Hepatocyte (in vitro differentiated cells): ENCODE results near the gene C1QTNF3.

ENCODE experiments used
- EZH2 ChIP-seq: fragments of 200-600 bp; sonication (generic); IDR thresholded peaks from 2 replicates; pipeline ENCODE4 v1.6.1; 2016; ENCODE audit warnings: antibody characterized with exemption, mild to moderate bottlenecking, borderline replicate concordance
- EZH2phosphoT487 ChIP-seq: fragments of 200-600 bp; sonication (generic); IDR thresholded peaks from one replicate; pipeline ENCODE4 v1.6.1; 2018; ENCODE audit warnings: antibody characterized with exemption, mild to moderate bottlenecking, low read depth, moderate library complexity; ENCODE audit not compliant: unreplicated experiment, severe bottlenecking
- TF ChIP-seq, protein P1 (sequence below): fragments of 200-600 bp; sonication (generic); IDR thresholded peaks from 2 replicates; pipeline ENCODE4 v1.5.1; 2016; ENCODE audit warnings: antibody characterized with exemption, mild to moderate bottlenecking; ENCODE audit not compliant: poor library complexity

DNA sequence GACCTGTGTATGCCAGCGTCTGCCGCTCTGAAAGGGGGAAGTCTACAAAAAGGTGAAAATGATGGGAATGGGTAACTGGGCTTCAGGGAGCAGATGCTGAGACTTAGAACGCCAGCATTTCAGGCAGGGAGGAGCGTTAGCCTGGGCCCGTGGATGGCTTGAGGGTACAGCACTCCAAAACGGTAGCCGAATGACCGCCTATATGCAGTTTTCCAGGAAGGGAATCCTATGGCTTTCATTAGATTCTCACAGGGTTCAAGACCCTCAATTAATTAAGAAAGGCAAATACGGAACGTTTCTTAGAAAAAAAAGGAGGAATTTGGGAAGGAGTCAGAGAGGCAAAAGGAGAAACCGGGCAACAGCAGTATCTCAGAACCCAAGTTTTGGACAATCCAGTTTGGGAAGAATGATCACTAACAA lies 35.8 kb downstream of the C1QTNF3 start:
- TF ChIP-seq, protein P1, sequence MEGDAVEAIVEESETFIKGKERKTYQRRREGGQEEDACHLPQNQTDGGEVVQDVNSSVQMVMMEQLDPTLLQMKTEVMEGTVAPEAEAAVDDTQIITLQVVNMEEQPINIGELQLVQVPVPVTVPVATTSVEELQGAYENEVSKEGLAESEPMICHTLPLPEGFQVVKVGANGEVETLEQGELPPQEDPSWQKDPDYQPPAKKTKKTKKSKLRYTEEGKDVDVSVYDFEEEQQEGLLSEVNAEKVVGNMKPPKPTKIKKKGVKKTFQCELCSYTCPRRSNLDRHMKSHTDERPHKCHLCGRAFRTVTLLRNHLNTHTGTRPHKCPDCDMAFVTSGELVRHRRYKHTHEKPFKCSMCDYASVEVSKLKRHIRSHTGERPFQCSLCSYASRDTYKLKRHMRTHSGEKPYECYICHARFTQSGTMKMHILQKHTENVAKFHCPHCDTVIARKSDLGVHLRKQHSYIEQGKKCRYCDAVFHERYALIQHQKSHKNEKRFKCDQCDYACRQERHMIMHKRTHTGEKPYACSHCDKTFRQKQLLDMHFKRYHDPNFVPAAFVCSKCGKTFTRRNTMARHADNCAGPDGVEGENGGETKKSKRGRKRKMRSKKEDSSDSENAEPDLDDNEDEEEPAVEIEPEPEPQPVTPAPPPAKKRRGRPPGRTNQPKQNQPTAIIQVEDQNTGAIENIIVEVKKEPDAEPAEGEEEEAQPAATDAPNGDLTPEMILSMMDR = no peak
- TF ChIP-seq EZH2 = no peak
- no peak for TF ChIP-seq EZH2phosphoT487
